Measurements from ENCODE around the gene CTDSPL. TPM values are rescaled to one million over a fixed set of nuclear protein-coding genes. Genes with fewer than 3 reads are reported as not detected.

Gene CTDSPL
- total and polyA plus RNA-seq, 2 of the 8 experiments (the other 6 are each of a cell fraction or from before 2014, with no cell fraction given), result 20.3 to 42.2 TPM

DNA sequence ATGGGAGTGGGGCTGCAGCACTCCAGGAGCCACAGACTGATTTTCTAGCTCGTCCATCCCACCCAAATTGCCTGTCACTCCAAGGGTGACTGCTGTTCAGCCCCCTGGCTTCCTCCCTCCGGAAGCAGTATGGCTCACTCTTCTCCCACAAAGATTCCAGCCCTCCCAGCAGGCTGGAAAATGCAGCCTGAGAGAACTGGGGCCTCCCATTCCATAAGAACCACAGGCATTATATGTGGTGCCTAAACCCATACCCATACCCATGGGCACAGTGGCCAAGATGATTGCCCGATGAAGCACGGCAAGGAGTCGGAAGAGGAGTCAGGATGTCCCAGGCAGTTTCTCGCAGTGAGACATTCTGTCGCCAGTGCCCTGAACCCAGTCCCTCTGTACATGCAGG lies 122.9 kb downstream of the CTDSPL start:
- Histone ChIP-seq H4K5ac (ENCODE audit: insufficient read length, low read depth, low read length) (no peak overlapping the region), H4K91ac (replicated peaks; ENCODE audit: insufficient read length, low read length) (no peak overlapping the region), H3K9ac (replicated peaks in 1 of 4; ENCODE audit: extremely low read depth in 1 of 4, low read depth in 3 of 4, low read length in 3 of 4) (no peak overlapping the region), H3K79me1 (ENCODE audit: low read depth, low read length) (no peaks in the 10 kb centered on the region), H2BK120ac (replicated peaks; ENCODE audit: low read depth, low read length) (no peak overlapping the region), H3K9me3 (ENCODE audit: insufficient read depth in 2 of 2, low read depth in 1 of 2, low read length in 1 of 2) (no peaks in the 10 kb centered on the region), H3K23ac (ENCODE audit: insufficient read length) (no peak overlapping the region), H3K4me3 (ENCODE audit: extremely low read depth in 1 of 4, insufficient read depth in 2 of 4, low read depth in 3 of 4, low read length in 4 of 4) (no peak overlapping the region), H3K18ac (ENCODE audit: extremely low read depth, low read length) (no peak overlapping the region), H2AK5ac (ENCODE audit: low read depth, low read length) (no peak overlapping the region), H3K14ac (ENCODE audit: insufficient read length) (no peak overlapping the region), H3K56ac (replicated peaks; ENCODE audit: insufficient read length, low read depth, low read length) (no peak overlapping the region), H3K36me3 (ENCODE audit: control insufficient read depth in 2 of 4, insufficient read depth in 4 of 4, low read length in 3 of 4) (no peaks in the 10 kb centered on the region), H3K79me2 (ENCODE audit: control insufficient read depth in 1 of 2, insufficient read depth in 2 of 2, low read length in 2 of 2) (no peaks in the 10 kb centered on the region), H2BK15ac (ENCODE audit: low read length) (no peak overlapping the region), H4K8ac (ENCODE audit: extremely low read depth, insufficient read depth, low read length) (no peak overlapping the region), H4K20me1 (replicated peaks in 1 of 2; ENCODE audit: control insufficient read depth in 1 of 2, insufficient read depth in 2 of 2, low read length in 2 of 2) (no peaks in the 10 kb centered on the region), H3K4me2 (ENCODE audit: insufficient read depth in 1 of 2, low read depth in 2 of 2, low read length in 2 of 2) (no peak overlapping the region), H3K27ac (ENCODE audit: low read depth, low read length) (no peak overlapping the region), H3K27me3 (replicated peaks in 1 of 4; ENCODE audit: control insufficient read depth in 3 of 4, extremely low read depth in 1 of 4, insufficient read depth in 3 of 4, low read length in 3 of 4) (no peaks in the 10 kb centered on the region), H2BK12ac (ENCODE audit: low read depth, low read length) (no peak overlapping the region), H2BK5ac (ENCODE audit: low read depth, low read length) (no peak overlapping the region), H2AFZ (ENCODE audit: low read length) (no peak overlapping the region), H3K4ac (replicated peaks; ENCODE audit: insufficient read length, low read depth, low read length) (no peak overlapping the region), H3K4me1 (replicated peaks in 1 of 4; ENCODE audit: control insufficient read depth in 3 of 4, insufficient read depth in 4 of 4, low read length in 3 of 4) (no peaks in the 10 kb centered on the region), H2BK20ac (ENCODE audit: low read length) (no peak overlapping the region), H3K23me2 (ENCODE audit: low read depth, low read length) (no peaks in the 10 kb centered on the region; the same call in 1 of the 2 replicates)
- 91% methylated on average over 7 of the region's 7 CpGs; no CpG with 5 or more reads in 1 of the 2 experiments for WGBS, 2 experiments (ENCODE audit: extremely low coverage in 1 of 2, insufficient coverage in 1 of 2, insufficient read length in 1 of 2, insufficient replicate concordance in 2 of 2, low coverage in 1 of 2, low lambda C conversion rate in 2 of 2, missing lambda C conversion rate in 1 of 2)
- POLR2A ChIA-PET (ENCODE audit: partially characterized antibody), result interaction anchor here (0.5 to 1.8 kb wide), 3 partner anchors 10 to 1420 kb away, joined by 3 to 7 read pairs (median 5); no protein-coding TSS in a partner anchor
- FAIRE-seq (no peak), DNase-seq (ENCODE audit: low read depth in 1 of 2, low spot score in 2 of 2) (no peak)
- CTCF ChIA-PET (ENCODE audit: partially characterized antibody), result interaction anchor here (0.7 to 9.0 kb wide), 9 partner anchors 11 to 150 kb away, joined by 3 to 134 read pairs (median 6); no protein-coding TSS in a partner anchor
- TF ChIP-seq BRCA1 (IDR thresholded peaks at IDR 0.05; ENCODE audit: low read depth, low read length) (no peak), KDM5A (IDR thresholded peaks at IDR 0.05; ENCODE audit: low read length) (no peak), EGR1 (IDR thresholded peaks at IDR 0.05; ENCODE audit: borderline replicate concordance, low read depth, low read length) (no peak), PHF8 (conservative IDR thresholded peaks at IDR 0.05; ENCODE audit: low read depth, low read length) (no peak), YY1 (IDR thresholded peaks at IDR 0.05; ENCODE audit: low read depth, low read length) (no peak), ZNF274 (IDR thresholded peaks at IDR 0.05; ENCODE audit: borderline replicate concordance, extremely low read depth, low read length) (no peak), HDAC2 (IDR thresholded peaks at IDR 0.05; ENCODE audit: borderline replicate concordance in 1 of 2, low read depth in 2 of 2, low read length in 2 of 2) (no peak), FOSL1 (IDR thresholded peaks at IDR 0.05; ENCODE audit: insufficient read depth, low read depth, low read length) (no peak), RNF2 (IDR thresholded peaks at IDR 0.05; ENCODE audit: borderline replicate concordance, low read depth, low read length, missing control alignments, poor library complexity, severe bottlenecking) (no peak), SIRT6 (IDR thresholded peaks at IDR 0.05; ENCODE audit: low read length) (no peak), SP4 (IDR thresholded peaks at IDR 0.05; ENCODE audit: low read length) (no peak), SIX5 (IDR thresholded peaks at IDR 0.05; ENCODE audit: low read depth, low read length) (no peak), HDAC6 (IDR thresholded peaks at IDR 0.05; ENCODE audit: low read depth, low read length) (no peak)
- TF ChIP-seq, protein P1, sequence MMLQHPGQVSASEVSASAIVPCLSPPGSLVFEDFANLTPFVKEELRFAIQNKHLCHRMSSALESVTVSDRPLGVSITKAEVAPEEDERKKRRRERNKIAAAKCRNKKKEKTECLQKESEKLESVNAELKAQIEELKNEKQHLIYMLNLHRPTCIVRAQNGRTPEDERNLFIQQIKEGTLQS (IDR thresholded peaks at IDR 0.05; ENCODE audit: insufficient read depth, low read depth, low read length), result no peak
